ENCODE data around the gene AURKA. TPM values are rescaled to one million over a fixed set of nuclear protein-coding genes. Genes with fewer than 3 reads are reported as not detected.

Gene AURKA
- total and polyA plus RNA-seq, 12 donors, result 1.1 to 56.6 (median 3.1) TPM

- Histone ChIP-seq H3K9me3 (replicated peaks in 1 of 3) (no peaks in the 10 kb centered on the region), H3K27ac (peak overlapping the region in 3 of 5 donors; percentile 87 to 95 (median 89)), H3K4me3 (peak overlapping the region in 1 of 4 donors; percentile 98), H3K36me3 (replicated peaks in 1 of 2) (peaks cover 0 to 11% of the 10 kb centered on the region in 2 donors), H3K27me3 (no peaks in the 10 kb centered on the region), H3K4me1 (replicated peaks in 1 of 2) (peaks cover 22 to 48% of the 10 kb centered on the region in 2 donors)
- no peak for DNase-seq
- TF ChIP-seq CTCF (IDR thresholded peaks at IDR 0.05) (no peak), POLR2A (IDR thresholded peaks at IDR 0.05) (no peak)
- intact Hi-C loops (cut with DNase I), result no loop called here
- WGBS, 4 donors, result 73 to 84% (median 81%) methylated on average over 4 to 8 of the region's 8 CpGs
Measured at GRCh38 chr20:56360908-56361205, 31.2 kb downstream of the AURKA start.

GRCh38 chr20:56360133-56360907 lies 31.7 kb downstream of the AURKA start:
- Histone ChIP-seq H3K36me3 (replicated peaks in 1 of 2) (peaks cover 0 to 5% of the 10 kb centered on the region in 2 donors), H3K4me1 (replicated peaks in 1 of 2) (peaks cover 22 to 48% of the 10 kb centered on the region in 2 donors), H3K9me3 (replicated peaks in 1 of 3) (no peaks in the 10 kb centered on the region), H3K27ac (peak overlapping the region; percentile 66 to 95 (median 87)), H3K27me3 (no peaks in the 10 kb centered on the region), H3K4me3 (peak overlapping the region in 2 of 4 donors; percentile 33 to 98)
- DNase-seq, result peak; percentile 39 to 63 (median 47)
- TF ChIP-seq POLR2A (IDR thresholded peaks at IDR 0.05) (no peak), CTCF (IDR thresholded peaks at IDR 0.05) (no peak)
- intact Hi-C loops (cut with DNase I), result no loop called here
- WGBS, 4 donors, result 39 to 59% (median 49%) methylated on average over 8 to 14 of the region's 14 CpGs

- WGBS, 4 donors, result 6 to 15% (median 10%) methylated on average over 18 to 51 of the region's 51 CpGs
- Histone ChIP-seq H3K4me1 (replicated peaks in 1 of 2) (peaks cover 22 to 48% of the 10 kb centered on the region in 2 donors), H3K27me3 (no peaks in the 10 kb centered on the region), H3K4me3 (peak overlapping the region; percentile 32 to 98 (median 62)), H3K9me3 (replicated peaks in 1 of 3) (no peaks in the 10 kb centered on the region), H3K27ac (peak overlapping the region; percentile 66 to 95 (median 87)), H3K36me3 (replicated peaks in 1 of 2) (no peaks in the 10 kb centered on the region)
- no peak for TF ChIP-seq CTCF (IDR thresholded peaks at IDR 0.05)
- peak in 1 of 2 donors; percentile 53 for TF ChIP-seq POLR2A (IDR thresholded peaks at IDR 0.05)
- DNase-seq, result peak; percentile 53 to 78 (median 66)
- intact Hi-C loops (cut with DNase I), result no loop called here
Measured at GRCh38 chr20:56359212-56360132, 32.5 kb downstream of the AURKA start.

GRCh38 chr20:56358600-56359211 lies 33.3 kb downstream of the AURKA start, which contains the start of gene FAM210B:
Gene FAM210B (plus strand): TSS chr20:56358974. CDS start chr20:56359006, 32 bp downstream.
- TF ChIP-seq CTCF (IDR thresholded peaks at IDR 0.05) (no peak), POLR2A (IDR thresholded peaks at IDR 0.05) (peak; percentile 43 to 62)
- intact Hi-C loops (cut with DNase I), result no loop called here
- Histone ChIP-seq H3K27ac (peak within 1 kb of the TSS; percentile 66 to 95 (median 87)), H3K9me3 (replicated peaks in 1 of 3) (no peaks in the 10 kb centered on the region), H3K27me3 (no peaks in the 10 kb centered on the region), H3K36me3 (replicated peaks in 1 of 2) (no peaks in the 10 kb centered on the region), H3K4me1 (replicated peaks in 1 of 2) (peaks cover 22 to 45% of the 10 kb centered on the region in 2 donors), H3K4me3 (peak within 1 kb of the TSS; percentile 32 to 98 (median 62))
- peak; percentile 87 to 92 (median 90) for DNase-seq
- 0 to 1% (median 1%) methylated on average over 9 to 63 of the region's 63 CpGs for WGBS, 4 donors

All from adrenal gland (tissue), 12 donors.